SK-N-SH treated with all-trans-retinoic acid at 6 μM for 48 hours (cell line): ENCODE data around the gene SIM2.

Experiments used
- ZNF565 ChIP-seq: fragments of 450-650 bp; formaldehyde crosslinking; conservative IDR thresholded peaks from 2 replicates; pipeline ENCODE4 v1.5.0; 2020; ENCODE audit warnings: low read depth, mild to moderate bottlenecking, moderate library complexity
- TF ChIP-seq, protein P1 (sequence below): fragments of 250-450 bp; sonication (Bioruptor Pico); IDR thresholded peaks from 2 replicates; pipeline ENCODE4 v1.8.0; 2020; ENCODE audit warnings: mild to moderate bottlenecking, moderate library complexity, borderline replicate concordance

DNA sequence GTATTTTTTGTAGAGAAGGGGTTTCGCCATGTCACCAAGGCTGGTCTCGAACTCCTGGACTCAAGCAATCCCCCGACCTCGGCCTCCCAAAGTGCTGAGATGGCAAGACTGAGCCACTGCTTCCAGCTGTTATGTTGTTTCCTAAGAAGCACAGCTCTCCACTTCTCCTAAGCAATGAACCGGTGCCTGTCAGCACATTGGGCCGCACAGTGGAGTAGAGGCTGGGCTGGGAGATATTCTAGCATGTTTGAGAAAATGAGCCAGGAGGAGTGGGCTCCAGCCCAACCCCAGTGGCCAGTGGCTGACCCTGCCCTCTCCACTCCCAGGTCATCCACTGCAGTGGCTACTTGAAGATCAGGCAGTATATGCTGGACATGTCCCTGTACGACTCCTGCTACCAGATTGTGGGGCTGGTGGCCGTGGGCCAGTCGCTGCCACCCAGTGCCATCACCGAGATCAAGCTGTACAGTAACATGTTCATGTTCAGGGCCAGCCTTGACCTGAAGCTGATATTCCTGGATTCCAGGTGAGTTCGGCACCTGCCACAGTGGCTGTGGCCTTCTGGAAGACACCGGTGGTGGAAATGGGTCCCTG, 27.0 kb downstream of the SIM2 start:
- TF ChIP-seq, protein P1, sequence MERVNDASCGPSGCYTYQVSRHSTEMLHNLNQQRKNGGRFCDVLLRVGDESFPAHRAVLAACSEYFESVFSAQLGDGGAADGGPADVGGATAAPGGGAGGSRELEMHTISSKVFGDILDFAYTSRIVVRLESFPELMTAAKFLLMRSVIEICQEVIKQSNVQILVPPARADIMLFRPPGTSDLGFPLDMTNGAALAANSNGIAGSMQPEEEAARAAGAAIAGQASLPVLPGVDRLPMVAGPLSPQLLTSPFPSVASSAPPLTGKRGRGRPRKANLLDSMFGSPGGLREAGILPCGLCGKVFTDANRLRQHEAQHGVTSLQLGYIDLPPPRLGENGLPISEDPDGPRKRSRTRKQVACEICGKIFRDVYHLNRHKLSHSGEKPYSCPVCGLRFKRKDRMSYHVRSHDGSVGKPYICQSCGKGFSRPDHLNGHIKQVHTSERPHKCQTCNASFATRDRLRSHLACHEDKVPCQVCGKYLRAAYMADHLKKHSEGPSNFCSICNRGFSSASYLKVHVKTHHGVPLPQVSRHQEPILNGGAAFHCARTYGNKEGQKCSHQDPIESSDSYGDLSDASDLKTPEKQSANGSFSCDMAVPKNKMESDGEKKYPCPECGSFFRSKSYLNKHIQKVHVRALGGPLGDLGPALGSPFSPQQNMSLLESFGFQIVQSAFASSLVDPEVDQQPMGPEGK (CRISPR knock-in tag) = no peak
- no peak for TF ChIP-seq ZNF565
